NCI-H2081 (cell line): ENCODE results near the gene NUMB.
"Not testable (repeated sequence)": the region's sequence is repeated elsewhere in the genome, so short reads cannot be mapped to it uniquely, and the experiment has no call there.

Experiments
- DNase-seq, 2 experiments: peaks; one replicate each; lab custom pipeline; 2025; lab: John Stamatoyannopoulos, UW

NUMB gene

DNA sequence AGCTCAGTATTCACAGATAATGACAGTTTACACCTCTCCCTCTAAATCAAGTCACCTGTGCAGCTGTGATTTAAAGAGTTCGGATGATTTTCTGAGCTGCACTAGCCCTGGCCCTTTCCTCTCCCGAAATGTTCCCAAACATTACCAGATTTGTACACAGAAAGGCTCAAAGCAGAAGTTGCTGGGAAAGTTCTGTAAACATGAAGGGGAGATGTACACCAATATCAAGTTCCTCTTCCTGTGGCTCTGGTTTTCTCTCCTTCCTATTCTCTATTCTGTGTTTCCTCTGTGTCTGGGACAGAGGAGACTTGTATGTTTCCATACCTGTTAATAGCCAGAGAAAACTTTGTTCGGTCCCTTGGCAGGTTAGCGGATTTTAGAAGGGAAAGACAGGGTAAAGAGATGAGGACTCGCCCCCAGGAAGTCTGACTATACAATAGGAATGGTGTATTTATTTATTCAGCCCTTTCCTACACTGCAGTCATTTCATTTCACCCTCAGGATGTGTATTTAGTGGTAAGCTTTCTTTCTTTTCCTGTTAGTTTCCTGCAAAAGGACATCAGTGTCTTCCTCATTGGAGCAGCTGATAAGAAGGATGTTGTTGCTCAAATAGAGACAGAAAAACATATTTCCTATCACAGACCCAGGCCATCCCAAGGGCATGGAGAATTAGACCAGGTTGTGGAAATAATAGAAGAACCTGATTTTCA, 7.6 kb upstream of the NUMB start:
- peak in 1 of 2 experiments; percentile 6 for DNase-seq

- DNase-seq, result no peak
Observed at GRCh38 chr14:73463411-73463810, 5.1 kb upstream of the NUMB start.

- no peak for DNase-seq
Observed at GRCh38 chr14:73462815-73463214, 4.5 kb upstream of the NUMB start.

DNA sequence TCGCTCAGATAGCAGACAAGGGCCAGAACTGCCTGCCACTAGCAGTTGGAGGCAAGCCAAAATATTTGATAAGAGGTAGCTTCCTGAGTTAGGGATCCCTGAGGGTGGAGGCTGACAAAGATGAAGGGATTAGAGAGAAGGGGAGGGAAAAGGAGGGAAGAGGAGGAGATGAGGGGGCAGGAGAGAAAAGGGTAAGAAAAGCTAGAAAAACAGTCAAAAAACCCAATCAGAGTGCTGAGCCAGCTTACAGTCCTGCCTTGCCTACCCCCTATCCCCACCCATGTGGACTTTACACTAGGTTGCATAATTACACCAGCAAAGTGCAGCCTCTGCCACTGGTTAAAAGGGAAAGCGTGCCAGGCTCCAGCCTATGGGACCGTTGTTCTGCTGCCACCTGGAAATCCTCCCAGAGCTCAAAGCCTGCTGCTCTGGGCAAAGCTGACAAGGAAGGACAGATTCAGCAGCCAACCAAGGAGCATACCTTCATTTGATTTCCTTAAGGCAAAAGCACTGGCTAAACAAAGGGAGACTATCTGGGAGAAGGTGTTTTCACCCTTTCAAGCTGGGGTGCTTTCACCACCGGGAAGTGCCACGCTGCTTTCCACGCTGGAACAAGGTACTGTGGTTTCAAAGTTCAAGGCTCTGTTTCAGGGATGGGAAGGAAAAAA, 3.8 kb upstream of the NUMB start:
- peak; percentile 80 to 87 for DNase-seq

GRCh38 chr14:73461478-73462047, 3.2 kb upstream of the NUMB start:
- DNase-seq, result peak in 1 of 2 experiments; percentile 15

DNA sequence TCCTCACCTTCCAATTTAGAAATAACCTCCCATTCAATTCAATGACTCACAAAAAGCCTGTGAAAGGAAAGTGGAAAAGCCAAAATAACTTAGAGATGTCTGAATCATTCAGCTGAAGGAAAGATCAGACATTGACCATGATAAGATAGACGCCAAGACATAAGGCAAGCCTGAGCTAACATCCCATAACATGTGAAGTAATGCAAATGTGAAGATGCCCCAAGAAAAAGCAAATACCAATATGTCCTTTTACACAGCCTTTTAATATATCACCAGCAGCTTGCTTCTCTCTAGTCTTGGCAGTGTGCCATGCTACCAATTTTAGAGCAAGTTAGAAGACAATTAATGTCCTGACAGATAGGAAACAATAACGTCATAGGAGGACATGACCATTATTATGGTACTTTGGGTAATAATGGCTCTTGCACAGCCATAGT, 2.4 kb upstream of the NUMB start:
- peak; percentile 30 to 66 for DNase-seq

DNA sequence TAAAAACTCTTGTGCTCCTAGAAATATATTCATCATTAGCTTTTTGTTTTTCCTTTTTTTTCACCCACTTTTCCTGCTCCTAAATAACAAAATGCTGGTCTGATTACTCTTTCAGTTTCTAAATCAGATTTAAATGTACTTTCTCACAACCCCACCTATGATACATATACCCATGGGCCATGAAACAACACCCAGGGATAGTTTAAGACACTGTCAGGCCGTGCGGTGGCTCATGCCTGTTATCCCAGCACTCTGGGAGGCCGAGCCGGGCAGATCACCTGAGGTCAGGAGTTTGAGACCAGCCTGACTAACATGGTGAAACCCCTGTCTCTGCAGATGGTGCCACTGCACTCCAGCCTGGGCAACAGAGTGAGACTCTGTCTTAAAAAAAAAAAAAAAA, 1.6 kb upstream of the NUMB start:
- no peak for DNase-seq

GRCh38 chr14:73457924-73458182, 493 bp downstream of the NUMB start:
- DNase-seq, result no peak

GRCh38 chr14:73457041-73457923, 1.1 kb downstream of the NUMB start:
- DNase-seq, result no peak

DNA sequence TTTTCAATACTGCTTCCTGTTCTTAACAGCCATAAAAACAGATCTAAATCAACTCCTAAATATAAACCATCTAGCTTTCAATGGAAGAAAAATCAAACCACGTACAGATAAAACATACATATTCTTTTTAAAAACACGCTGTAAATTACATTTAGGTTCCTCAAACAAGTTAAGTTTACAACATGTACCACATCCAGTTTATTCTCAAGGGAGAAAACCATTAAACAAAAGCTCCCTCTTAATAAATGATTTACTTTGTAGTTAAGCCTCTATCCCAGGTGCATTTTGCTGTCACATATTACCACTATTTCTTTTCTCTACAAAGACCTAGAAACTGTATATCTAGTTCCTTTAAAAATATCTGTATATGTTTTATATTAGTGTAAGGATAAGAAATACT, 3.1 kb downstream of the NUMB start:
- no peak for DNase-seq

DNA sequence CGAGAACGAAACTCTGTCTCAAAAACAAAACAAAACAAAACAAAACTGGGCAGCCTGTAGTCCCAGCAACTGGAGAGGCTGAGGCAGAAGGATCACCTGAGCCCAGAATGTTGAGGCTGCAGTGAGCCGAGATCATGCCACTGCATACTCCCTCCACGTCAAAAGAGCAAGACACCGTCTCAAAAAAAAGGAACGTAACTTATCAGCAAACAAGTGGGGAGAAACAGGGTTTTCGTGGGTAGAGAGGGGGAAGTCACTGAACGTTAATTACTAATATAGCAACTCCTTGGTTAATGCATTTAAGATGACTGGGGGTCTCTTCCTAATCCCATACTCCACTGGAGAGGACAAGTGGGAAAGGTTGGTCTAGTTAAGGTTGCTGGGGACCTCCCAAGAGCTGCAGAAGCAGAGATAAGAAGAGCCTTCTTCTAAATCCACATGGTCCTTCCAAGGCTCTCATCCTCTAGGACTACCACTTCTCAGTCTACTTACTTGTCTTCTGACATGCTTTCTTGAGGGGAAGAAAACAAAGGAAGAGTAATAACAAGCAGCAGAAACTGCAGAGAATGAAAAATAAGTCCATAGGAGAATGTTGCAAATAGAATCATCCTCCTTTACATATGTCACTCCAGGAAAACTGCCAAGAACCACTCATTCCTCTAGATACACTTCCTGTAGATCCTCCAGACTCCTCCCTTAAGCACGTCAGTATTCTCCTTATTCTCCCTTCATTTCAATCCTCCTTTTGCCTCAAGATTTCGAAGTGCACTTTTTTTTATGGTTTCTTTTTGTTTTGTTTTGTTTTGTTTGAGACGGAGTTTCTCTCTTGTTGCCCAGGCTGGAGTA, 5.8 kb downstream of the NUMB start:
- no peak for DNase-seq

DNA sequence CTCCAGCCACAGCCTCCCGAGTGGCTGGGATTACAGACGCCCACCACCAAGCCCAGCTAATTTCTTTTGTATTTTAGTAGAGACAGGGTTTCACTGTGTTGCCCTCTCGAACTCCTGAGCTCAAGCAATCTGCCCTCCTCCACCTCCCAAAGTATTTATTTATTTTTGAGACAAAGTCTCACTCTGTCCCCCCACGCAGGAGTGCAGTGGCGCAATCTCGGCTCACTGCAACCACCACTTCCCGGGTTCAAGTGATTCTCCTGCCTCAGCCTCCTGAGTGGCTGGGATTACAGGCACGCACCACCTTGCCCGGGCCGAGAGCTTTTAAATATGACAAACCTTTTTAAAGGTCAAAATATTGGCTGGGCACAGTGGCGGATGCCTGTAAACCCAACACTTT, 14.6 kb downstream of the NUMB start:
- DNase-seq, result no peak

DNA sequence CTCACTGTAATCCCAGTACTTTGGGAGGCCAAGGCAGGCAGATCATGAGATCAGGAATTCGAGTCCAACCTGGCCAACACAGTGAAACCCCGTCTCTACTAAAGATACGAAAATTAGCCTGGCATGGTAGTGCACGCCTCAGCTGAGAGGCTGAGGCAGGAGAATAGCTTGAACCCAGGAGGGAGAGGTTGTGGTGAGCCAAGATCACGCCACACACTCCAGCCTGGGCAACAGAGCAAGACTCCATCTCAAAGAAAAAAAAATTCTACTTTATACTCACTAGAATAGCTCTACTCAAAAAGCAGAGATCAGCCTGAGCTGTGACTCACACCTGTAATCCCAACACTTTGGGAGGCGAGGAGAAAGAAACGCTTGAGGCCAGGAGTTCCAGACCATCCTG, 17.1 kb downstream of the NUMB start:
- no peak for DNase-seq

DNA sequence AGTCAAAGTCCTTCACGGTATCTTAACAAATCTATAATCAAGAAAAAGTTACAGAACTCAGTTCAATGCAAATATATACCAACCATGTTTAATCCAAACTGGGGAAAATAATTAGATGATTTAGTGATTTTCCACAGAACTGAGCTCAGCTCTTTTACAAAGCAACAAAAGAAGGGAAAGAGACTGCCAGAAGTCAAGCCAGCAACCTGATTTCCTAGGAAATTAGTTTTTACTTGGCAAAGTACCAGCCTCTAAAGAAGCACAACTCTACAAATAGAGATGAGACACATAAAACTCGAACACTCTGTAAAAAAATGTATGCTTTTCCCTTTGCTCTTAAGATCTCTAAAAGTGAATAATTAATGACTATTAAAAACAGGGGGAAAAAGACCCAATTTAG, 19.4 kb downstream of the NUMB start:
- no peak for DNase-seq

GRCh38 chr14:73437206-73437605, 21.1 kb downstream of the NUMB start:
- DNase-seq, result no peak

DNA sequence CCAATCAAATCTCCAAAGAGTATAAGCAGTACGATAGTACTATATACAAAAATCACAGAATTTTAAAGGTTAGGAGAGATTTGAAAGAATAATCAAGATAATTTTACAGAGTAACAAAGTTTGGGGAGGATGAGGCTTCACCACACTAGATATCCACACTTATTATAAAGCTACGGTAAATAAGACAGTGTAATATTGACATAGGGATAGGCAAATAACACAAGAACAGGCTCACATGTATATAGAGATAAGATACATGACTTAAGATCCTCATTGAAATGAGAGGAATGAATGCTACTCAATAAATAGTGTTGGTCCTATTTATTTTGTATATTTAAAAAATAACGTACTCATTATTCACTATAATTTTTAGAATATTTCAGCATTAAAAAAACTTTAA, 26.2 kb downstream of the NUMB start:
- DNase-seq, result no peak

- DNase-seq, result peak in 1 of 2 experiments; percentile 8
Observed at GRCh38 chr14:73428353-73428824, 30.0 kb downstream of the NUMB start.

GRCh38 chr14:73427516-73428264, 30.7 kb downstream of the NUMB start:
- DNase-seq, result no peak

GRCh38 chr14:73426877-73427276, 31.5 kb downstream of the NUMB start:
- no peak for DNase-seq

- no peak for DNase-seq
Observed at GRCh38 chr14:73424453-73424852, 33.9 kb downstream of the NUMB start.

GRCh38 chr14:73423092-73423491, 35.3 kb downstream of the NUMB start:
- not testable (repeated sequence) for DNase-seq
